HEK293 (cell line): Measurements from ENCODE around the gene CREG2.

Experiments used
- CTCF ChIA-PET: fragments of 350-600 bp; formaldehyde crosslinking; extraction: SDS; loops from one replicate; lab custom pipeline; 2021; ENCODE audit warnings: antibody characterized with exemption; lab: Yijun Ruan, JAX
- POLR2A ChIA-PET: fragments of 300-600 bp; formaldehyde crosslinking; extraction: SDS; loops from one replicate; lab custom pipeline; 2020; ENCODE audit warnings: antibody characterized with exemption, inconsistent platforms; lab: Yijun Ruan, JAX
- H3K27ac ChIP-seq: fragments of 200-500 bp; sonication (Bioruptor generic); 2 replicates; pipeline ENCODE4 v1.5.1; 2014; ENCODE audit warnings: low read depth, low read length, control low read depth, inconsistent platforms; ENCODE audit errors: extremely low read depth
- H3K36me3 ChIP-seq, 2 experiments: fragments of 200-500 bp in 1 of 2; sonication (Bioruptor generic) in 1 of 2; 1 replicate in 1 of 2; 2 replicates in 1 of 2; pipeline ENCODE4 v1.5.1; 2014 to 2017; ENCODE audit warnings: inconsistent platforms in 2 of 2, low read length in 2 of 2; ENCODE audit not compliant: control insufficient read depth in 2 of 2, insufficient read depth in 1 of 2
- H3K4me1 ChIP-seq: fragments of 200-500 bp; sonication (Bioruptor generic); 2 replicates; pipeline ENCODE4 v1.5.1; 2014; ENCODE audit warnings: mild to moderate bottlenecking, low read length, inconsistent platforms; ENCODE audit not compliant: control insufficient read depth, insufficient read depth
- H3K4me3 ChIP-seq: 2 replicates; pipeline ENCODE4 v1.5.1; 2011; ENCODE audit warnings: low read depth, mild to moderate bottlenecking, control low read depth, low read length, moderate library complexity
- H3K9me3 ChIP-seq: fragments of 200-500 bp; sonication (Bioruptor generic); 2 replicates; pipeline ENCODE4 v1.5.1; 2014; ENCODE audit warnings: low read depth, low read length, inconsistent platforms; ENCODE audit not compliant: control insufficient read depth, insufficient read depth
- GLI2 ChIP-seq: fragments of 450-650 bp; formaldehyde crosslinking; IDR thresholded peaks from 2 replicates; pipeline ENCODE4; 2017; ENCODE audit warnings: missing biosample characterization, missing genetic modification characterization, low read depth, borderline replicate concordance
- GLI4 ChIP-seq: fragments of 450-650 bp; formaldehyde crosslinking; IDR thresholded peaks from 2 replicates; pipeline ENCODE4 v1.5.1; 2016; ENCODE audit warnings: missing biosample characterization, missing genetic modification characterization
- GLIS1 ChIP-seq: fragments of 450-650 bp; formaldehyde crosslinking; IDR thresholded peaks from 2 replicates; pipeline ENCODE4 v1.5.1; 2016; ENCODE audit warnings: missing biosample characterization, missing genetic modification characterization
- HOXA7 ChIP-seq: sonication (generic); formaldehyde crosslinking; IDR thresholded peaks from 2 replicates; pipeline ENCODE4 v1.8.1; 2022; ENCODE audit warnings: missing genetic modification reagents, borderline replicate concordance
- KLF10 ChIP-seq: fragments of 450-650 bp; IDR thresholded peaks from 2 replicates; pipeline ENCODE4 v1.5.1; 2018; ENCODE audit warnings: missing biosample characterization, mild to moderate bottlenecking, missing genetic modification characterization
- KLF17 ChIP-seq: fragments of 450-650 bp; formaldehyde crosslinking; IDR thresholded peaks from 2 replicates; pipeline ENCODE4 v1.5.1; 2016; ENCODE audit warnings: missing biosample characterization, missing genetic modification characterization
- MYNN ChIP-seq: fragments of 450-650 bp; formaldehyde crosslinking; IDR thresholded peaks from 2 replicates; pipeline ENCODE4 v1.5.1; 2016; ENCODE audit warnings: missing biosample characterization, missing genetic modification characterization, borderline replicate concordance
- YY1 ChIP-seq: fragments of 450-650 bp; formaldehyde crosslinking; IDR thresholded peaks from 2 replicates; pipeline ENCODE4 v1.5.1; 2018; ENCODE audit warnings: missing biosample characterization, missing genetic modification characterization
- ZBTB44 ChIP-seq: fragments of 450-650 bp; IDR thresholded peaks from 2 replicates; pipeline ENCODE4 v1.5.1; 2018; ENCODE audit warnings: missing biosample characterization, mild to moderate bottlenecking, missing genetic modification characterization
- ZBTB7A ChIP-seq: fragments of 450-650 bp; formaldehyde crosslinking; IDR thresholded peaks from 2 replicates; pipeline ENCODE4 v1.5.1; 2016; ENCODE audit warnings: low read depth, missing biosample characterization, missing genetic modification characterization
- ZNF133 ChIP-seq: fragments of 450-650 bp; formaldehyde crosslinking; IDR thresholded peaks from 2 replicates; pipeline ENCODE4 v1.5.1; 2016; ENCODE audit warnings: missing biosample characterization, missing genetic modification characterization
- ZNF175 ChIP-seq: fragments of 450-650 bp; formaldehyde crosslinking; IDR thresholded peaks from 2 replicates; pipeline ENCODE4 v1.5.1; 2016; ENCODE audit warnings: missing biosample characterization, missing genetic modification characterization
- ZNF24 ChIP-seq: fragments of 450-650 bp; formaldehyde crosslinking; IDR thresholded peaks from 2 replicates; pipeline ENCODE4 v1.5.1; 2016; ENCODE audit warnings: missing biosample characterization, missing genetic modification characterization
- ZNF366 ChIP-seq: fragments of 450-650 bp; formaldehyde crosslinking; conservative IDR thresholded peaks from 2 replicates; pipeline ENCODE4 v1.5.1; 2016; ENCODE audit warnings: missing biosample characterization, missing genetic modification characterization
- ZNF48 ChIP-seq: fragments of 450-650 bp; formaldehyde crosslinking; IDR thresholded peaks from 2 replicates; pipeline ENCODE4 v1.5.1; 2016; ENCODE audit warnings: missing biosample characterization, missing genetic modification characterization
- ZNF571 ChIP-seq: fragments of 450-650 bp; formaldehyde crosslinking; IDR thresholded peaks from 2 replicates; pipeline ENCODE4 v1.5.0; 2017; ENCODE audit warnings: missing biosample characterization, missing genetic modification characterization
- ZNF621 ChIP-seq: fragments of 450-650 bp; formaldehyde crosslinking; IDR thresholded peaks from 2 replicates; pipeline ENCODE4 v1.5.1; 2017; ENCODE audit warnings: missing biosample characterization, missing genetic modification characterization
- ZNF707 ChIP-seq: fragments of 450-650 bp; formaldehyde crosslinking; IDR thresholded peaks from 2 replicates; pipeline ENCODE4 v1.5.1; 2016; ENCODE audit warnings: missing biosample characterization, missing genetic modification characterization
- ZNF830 ChIP-seq: fragments of 450-650 bp; IDR thresholded peaks from 2 replicates; pipeline ENCODE4 v1.5.0; 2018; ENCODE audit warnings: missing biosample characterization, missing genetic modification characterization, low read depth, mild to moderate bottlenecking, moderate library complexity
- ZSCAN30 ChIP-seq: fragments of 450-650 bp; IDR thresholded peaks from 2 replicates; pipeline ENCODE4 v1.5.1; 2018; ENCODE audit warnings: missing biosample characterization, mild to moderate bottlenecking, missing genetic modification characterization, moderate library complexity
- TF ChIP-seq, protein P1 (sequence below): fragments of 450-650 bp; formaldehyde crosslinking; IDR thresholded peaks from 2 replicates; pipeline ENCODE4 v1.5.1; 2016; ENCODE audit warnings: missing biosample characterization, missing genetic modification characterization

CREG2 gene

GRCh38 chr2:101356521-101356920 lies 30.8 kb downstream of the CREG2 start:
- H3K9me3 ChIP-seq, result no peaks in the 10 kb centered on the region
- no peaks in the 10 kb centered on the region for H3K4me1 ChIP-seq
- ChIA-PET CTCF (interaction anchor here (1.2 kb wide), 1 partner anchor 14 kb away, joined by 4 read pairs; no protein-coding TSS in a partner anchor), POLR2A (no interaction called here)
- no peaks in the 10 kb centered on the region for H3K36me3 ChIP-seq
- TF ChIP-seq ZNF366 (no peak), GLIS1 (no peak)
- H3K27ac ChIP-seq, result no peak overlapping the region
- no peak overlapping the region for H3K4me3 ChIP-seq

- CTCF ChIA-PET, result interaction anchor here (1.2 kb wide), 1 partner anchor 14 kb away, joined by 4 read pairs; no protein-coding TSS in a partner anchor
- no peaks in the 10 kb centered on the region for H3K4me1 ChIP-seq
- H3K4me3 ChIP-seq, result no peak overlapping the region
- H3K36me3 ChIP-seq, result no peaks in the 10 kb centered on the region
- no peak overlapping the region for H3K27ac ChIP-seq
- no peaks in the 10 kb centered on the region for H3K9me3 ChIP-seq
- POLR2A ChIA-PET, result no interaction called here
- no peak for TF ChIP-seq ZNF571 (tag by site-specific recombination)
- TF ChIP-seq, protein P1, sequence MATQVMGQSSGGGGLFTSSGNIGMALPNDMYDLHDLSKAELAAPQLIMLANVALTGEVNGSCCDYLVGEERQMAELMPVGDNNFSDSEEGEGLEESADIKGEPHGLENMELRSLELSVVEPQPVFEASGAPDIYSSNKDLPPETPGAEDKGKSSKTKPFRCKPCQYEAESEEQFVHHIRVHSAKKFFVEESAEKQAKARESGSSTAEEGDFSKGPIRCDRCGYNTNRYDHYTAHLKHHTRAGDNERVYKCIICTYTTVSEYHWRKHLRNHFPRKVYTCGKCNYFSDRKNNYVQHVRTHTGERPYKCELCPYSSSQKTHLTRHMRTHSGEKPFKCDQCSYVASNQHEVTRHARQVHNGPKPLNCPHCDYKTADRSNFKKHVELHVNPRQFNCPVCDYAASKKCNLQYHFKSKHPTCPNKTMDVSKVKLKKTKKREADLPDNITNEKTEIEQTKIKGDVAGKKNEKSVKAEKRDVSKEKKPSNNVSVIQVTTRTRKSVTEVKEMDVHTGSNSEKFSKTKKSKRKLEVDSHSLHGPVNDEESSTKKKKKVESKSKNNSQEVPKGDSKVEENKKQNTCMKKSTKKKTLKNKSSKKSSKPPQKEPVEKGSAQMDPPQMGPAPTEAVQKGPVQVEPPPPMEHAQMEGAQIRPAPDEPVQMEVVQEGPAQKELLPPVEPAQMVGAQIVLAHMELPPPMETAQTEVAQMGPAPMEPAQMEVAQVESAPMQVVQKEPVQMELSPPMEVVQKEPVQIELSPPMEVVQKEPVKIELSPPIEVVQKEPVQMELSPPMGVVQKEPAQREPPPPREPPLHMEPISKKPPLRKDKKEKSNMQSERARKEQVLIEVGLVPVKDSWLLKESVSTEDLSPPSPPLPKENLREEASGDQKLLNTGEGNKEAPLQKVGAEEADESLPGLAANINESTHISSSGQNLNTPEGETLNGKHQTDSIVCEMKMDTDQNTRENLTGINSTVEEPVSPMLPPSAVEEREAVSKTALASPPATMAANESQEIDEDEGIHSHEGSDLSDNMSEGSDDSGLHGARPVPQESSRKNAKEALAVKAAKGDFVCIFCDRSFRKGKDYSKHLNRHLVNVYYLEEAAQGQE (tag by site-specific recombination), result no peak
- no peak for TF ChIP-seq HOXA7 (CRISPR knock-in tag)
- TF ChIP-seq ZNF133 (tag by site-specific recombination), result no peak
- no peak for TF ChIP-seq GLI4 (tag by site-specific recombination)
- no peak for TF ChIP-seq KLF10 (tag by site-specific recombination)
- TF ChIP-seq ZBTB44 (tag by site-specific recombination), result no peak
- TF ChIP-seq ZNF175 (tag by site-specific recombination), result no peak
- TF ChIP-seq ZNF24 (tag by site-specific recombination), result no peak
- no peak for TF ChIP-seq ZNF621 (tag by site-specific recombination)
- TF ChIP-seq MYNN (tag by site-specific recombination), result no peak
- TF ChIP-seq ZNF48 (tag by site-specific recombination), result no peak
- TF ChIP-seq ZBTB7A (tag by site-specific recombination), result no peak
- TF ChIP-seq ZNF830 (tag by site-specific recombination), result no peak
- TF ChIP-seq GLI2 (tag by site-specific recombination), result no peak
- no peak for TF ChIP-seq KLF17 (tag by site-specific recombination)
- TF ChIP-seq ZSCAN30 (tag by site-specific recombination), result no peak
- no peak for TF ChIP-seq ZNF707 (tag by site-specific recombination)
- no peak for TF ChIP-seq YY1 (tag by site-specific recombination)
- TF ChIP-seq, all 188 proteins: peak for 0
These were observed 31.2 kb downstream of the CREG2 start for GRCh38 chr2:101356055-101356454.
